ENCODE data around the gene KDM2A.

KDM2A gene

DNA sequence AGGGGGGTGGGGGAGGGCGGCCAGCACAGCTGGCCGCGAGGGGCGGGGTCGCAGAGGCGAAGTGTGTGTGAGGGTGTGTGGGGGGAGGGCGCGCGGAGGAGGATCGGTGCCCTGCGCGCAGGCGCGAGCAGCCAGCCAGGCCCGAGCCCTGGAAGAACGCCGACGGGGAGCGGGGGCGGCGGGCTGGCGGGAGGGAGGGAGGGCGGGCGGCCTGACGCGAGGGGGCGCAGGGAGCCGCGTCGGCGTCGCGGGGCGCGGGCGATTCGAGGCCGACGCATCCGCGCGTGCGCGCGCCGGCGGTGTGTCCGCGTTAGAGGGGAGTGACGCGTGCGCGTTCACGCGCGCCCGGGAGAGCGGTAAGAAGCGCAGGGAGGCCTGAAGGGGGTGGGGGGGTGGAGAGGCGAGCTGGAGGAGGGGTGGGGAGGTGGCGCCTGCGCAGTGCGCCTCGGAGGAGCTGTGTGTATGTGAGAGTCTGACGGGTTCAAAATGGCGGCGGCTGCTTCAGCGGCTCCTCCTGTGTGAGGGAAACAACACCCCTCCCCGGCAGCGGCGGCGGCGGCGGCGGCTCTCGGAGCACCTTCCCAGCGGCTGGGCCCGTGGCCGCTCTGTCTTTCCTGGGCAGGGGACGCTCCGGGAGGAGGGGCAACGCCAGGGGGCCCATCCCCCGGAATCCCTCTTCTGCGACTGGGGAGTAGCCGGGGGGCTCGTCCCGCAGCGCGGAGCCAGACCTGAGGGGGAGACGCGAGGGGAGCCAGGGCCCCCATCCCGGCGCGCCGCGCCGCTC, at the start of gene KDM2A:
KDM2A (plus strand) TSS at position 463 of the 784 bp plus-strand sequence. CDS start 2,054 bp downstream, outside the sequence.
- peak; percentile 98 for DNase-seq (ENCODE audit: low spot score)

DNA sequence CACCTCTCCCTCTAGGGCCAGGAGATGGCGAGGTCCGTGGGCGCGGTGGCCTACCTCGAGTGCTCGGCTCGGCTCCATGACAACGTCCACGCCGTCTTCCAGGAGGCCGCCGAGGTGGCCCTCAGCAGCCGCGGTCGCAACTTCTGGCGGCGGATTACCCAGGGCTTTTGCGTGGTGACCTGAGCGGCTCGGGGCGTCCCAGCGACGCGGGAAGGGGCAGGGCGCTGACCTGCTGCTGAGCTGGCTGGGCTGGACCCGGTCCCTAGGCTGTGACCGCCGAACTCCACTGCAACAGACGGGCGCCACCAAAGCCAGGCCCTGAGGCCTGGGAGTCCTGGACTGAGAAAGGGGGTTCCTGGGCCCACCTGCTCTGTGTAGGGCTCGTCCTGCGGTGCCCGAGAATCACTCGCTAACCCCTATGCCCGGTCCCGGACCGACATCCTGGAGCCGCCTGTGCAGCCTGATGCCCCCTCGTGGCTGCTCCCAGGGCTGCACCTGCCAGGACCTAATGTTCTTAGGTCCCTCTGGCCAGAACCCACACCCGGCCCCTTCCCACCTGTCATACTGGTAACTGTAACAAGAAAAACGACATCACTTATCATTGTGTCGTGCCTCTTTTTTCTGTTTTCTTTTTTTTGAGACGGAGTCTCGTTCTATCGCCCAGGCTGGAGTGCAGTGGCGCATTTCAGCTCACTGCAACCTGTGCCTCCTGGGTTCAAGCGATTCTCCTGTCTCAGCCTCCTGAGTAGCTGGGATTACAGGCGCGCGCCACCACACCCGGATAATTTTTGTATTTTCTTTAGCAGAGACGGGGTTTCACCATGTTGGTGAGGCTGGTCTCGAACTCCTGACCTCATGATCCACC, 47.4 kb upstream of the KDM2A start:
- no peak for DNase-seq (ENCODE audit: low spot score)

DNA sequence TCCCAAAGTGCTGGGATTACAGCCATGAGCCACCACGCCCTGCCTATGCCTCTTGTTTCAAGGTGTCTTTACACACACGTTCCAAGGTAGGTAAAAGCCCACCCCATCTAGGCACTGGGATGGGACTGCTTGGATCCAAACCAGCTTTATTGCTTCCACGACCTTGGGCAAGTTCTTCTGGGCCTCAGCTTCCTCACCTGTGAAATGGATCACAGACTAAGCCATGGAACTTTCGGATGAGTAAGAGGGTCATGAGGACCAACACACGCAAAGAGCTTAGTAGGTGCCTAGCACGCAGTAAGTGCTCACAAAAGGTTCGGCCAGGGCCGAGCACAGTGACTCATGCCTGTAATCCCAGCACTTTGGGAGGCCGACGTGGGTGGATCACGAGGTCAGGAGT, 46.8 kb upstream of the KDM2A start:
- DNase-seq (ENCODE audit: low spot score): no peak

GRCh38 chr11:67073908-67074307, 45.2 kb upstream of the KDM2A start:
- DNase-seq (ENCODE audit: low spot score): no peak

DNA sequence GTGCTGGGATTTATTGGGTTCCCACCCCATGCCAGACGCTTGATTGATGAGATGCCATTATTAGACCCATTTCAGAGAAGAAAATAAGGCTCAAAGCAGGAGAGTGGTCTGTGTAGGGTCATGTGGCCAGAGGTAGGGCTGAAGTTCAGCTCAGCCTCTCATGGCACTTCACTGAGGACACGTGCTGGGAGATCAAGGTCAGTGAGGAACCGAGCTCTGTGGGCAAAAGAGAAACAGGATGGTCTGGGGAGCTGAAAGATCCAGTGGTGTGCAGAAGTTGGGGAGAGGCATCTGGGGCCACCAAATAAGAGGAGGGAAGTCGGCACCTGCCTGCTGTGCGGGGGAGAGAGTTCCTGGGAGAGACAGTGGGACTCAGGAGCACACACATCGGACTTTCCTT, 42.9 kb upstream of the KDM2A start:
- DNase-seq (ENCODE audit: low spot score): no peak

DNA sequence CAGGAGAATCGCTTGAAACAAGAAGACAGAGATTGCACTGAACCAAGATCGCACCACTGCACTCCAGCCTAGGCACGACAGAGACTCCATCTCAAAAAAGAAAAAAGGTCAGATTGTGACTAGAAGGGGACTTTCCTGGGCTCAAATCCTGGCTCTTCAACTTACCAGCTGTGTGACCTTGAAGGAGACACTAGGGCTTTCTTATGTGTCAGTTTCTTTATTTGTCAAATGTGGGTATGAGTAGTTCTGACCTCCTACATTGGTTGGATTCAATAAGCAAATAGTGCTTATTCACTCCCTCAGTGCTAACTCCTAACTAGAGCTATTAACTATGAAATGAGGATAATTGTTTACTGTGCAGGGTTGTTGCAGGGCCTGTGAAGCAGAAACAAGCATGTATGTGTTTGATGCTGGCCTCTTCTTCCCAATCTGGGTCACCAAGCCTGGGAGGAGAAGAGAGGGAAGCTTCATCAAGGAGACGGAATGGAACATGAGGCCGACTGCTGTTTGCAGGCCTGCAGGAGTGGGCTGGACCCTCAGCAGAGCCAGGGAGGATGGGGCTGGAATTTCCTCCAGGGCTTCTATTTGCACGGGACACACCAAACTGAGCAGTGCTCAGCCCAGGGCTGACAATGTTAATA, 39.9 kb upstream of the KDM2A start:
- DNase-seq (ENCODE audit: low spot score): no peak

GRCh38 chr11:67082071-67082791, 36.8 kb upstream of the KDM2A start:
- DNase-seq (ENCODE audit: low spot score): no peak

DNA sequence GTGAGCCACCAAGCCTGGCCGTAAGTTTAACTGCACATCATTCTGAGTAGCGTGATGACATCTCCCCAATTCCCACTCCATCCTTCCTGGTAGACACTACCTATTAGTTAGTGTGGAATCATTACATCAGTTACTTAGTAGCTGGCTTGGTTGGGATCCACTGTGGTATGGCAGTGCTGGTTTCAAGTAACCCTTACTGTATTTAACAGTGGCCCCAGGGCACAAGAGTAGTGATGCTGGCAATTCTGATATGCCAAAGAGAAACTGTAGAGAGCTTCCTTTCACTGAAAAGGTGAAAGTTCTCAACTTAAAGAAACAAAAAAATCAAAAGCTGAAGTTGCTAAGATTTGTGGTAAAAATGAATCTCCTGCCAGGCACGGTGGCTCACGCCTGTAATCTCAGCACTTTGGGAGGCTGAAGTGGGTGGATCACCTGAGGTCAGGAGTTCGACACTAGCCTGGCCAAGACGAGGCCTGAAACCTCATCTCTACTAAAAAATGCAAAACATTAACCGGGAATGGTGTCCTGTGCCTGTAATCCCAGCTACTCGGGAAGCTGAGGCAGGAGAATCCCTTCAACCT, 35.2 kb upstream of the KDM2A start:
- no peak for DNase-seq (ENCODE audit: low spot score)

GRCh38 chr11:67085617-67086016, 33.4 kb upstream of the KDM2A start:
- DNase-seq (ENCODE audit: low spot score): no peak

GRCh38 chr11:67090717-67091116, 28.3 kb upstream of the KDM2A start:
- DNase-seq (ENCODE audit: low spot score): no peak

DNA sequence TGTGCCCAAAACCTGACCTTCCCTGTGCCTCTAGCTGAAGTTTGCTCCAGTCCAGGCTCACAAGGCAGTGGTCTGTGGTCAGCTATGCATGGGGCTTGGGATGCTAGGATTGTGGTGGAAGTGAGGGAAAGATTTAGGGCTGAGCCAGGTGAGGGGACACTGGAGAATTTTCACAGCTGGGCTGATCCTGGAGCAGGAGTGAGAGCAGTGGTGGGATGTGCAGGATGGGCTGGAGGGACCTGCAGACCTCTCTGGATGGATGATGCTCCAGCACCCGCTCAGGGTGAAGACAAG, 23.9 kb upstream of the KDM2A start:
- no peak for DNase-seq (ENCODE audit: low spot score)

- DNase-seq (ENCODE audit: low spot score): no peak
Observed at GRCh38 chr11:67098799-67099429, 20.1 kb upstream of the KDM2A start.

DNA sequence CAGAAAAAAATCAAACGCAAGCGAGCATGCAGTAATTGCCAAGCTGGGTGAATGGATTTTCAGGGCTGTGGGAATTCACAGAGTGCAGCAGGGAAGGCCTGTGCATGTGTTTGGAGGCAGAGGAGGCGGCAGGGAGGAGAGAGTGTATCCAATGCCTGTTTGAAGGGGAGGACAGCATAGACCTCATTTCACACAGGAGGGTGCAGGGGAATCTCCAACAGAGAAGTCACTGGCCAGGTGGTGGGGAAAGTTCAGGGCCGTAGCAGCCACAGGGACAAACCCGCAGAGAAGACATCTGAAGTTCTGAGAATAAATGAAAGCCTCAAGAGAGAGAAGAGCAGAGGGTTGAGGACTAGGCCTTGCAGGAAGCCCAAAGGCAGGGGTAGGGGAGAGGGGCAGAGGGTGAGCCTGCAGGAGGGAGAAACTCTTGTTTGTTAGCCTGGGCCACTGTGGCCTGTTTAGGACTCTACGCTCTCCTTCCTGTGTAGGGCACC, 19.2 kb upstream of the KDM2A start:
- DNase-seq (ENCODE audit: low spot score): no peak

DNA sequence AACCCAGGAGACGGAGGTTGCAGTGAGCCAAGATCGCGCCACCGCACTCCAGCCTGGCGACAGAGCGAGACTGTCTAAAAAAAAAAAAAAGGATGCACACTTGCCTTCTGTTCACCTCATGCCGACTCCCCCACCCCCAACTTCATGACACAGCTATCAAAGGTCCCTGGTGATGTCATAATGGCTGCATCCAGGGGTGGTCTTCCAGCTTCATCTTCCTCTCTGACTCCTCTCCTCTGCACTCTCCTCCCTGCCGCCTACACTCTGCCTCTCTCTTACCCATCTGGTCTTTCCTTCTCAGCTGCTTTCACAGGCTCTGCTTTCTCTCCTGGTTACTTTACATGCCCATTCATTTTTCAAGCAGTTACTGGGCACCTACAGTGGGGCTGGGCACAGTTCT, 16.4 kb upstream of the KDM2A start:
- DNase-seq (ENCODE audit: low spot score): no peak

- no peak for DNase-seq (ENCODE audit: low spot score)
Observed at GRCh38 chr11:67105964-67106363, 13.1 kb upstream of the KDM2A start.

DNA sequence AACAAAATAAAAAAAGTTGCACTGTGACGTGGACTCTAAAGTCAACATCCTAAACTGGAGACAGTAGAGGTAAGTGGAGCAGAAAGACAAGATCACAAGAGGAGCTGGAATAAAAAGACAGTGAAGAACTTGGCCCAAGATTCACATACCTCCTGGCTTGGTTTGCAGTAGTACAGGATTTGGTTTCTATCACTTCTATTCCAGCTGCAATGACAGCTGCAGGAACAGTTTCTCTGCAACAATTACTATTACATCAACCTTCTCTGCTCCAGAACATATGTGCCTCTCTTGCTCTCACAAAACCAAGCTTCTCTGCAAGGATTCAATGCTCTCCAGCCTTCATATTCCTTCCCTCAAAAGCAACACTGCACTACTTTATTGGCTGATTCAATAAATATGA, 7.8 kb upstream of the KDM2A start:
- DNase-seq (ENCODE audit: low spot score): no peak

DNA sequence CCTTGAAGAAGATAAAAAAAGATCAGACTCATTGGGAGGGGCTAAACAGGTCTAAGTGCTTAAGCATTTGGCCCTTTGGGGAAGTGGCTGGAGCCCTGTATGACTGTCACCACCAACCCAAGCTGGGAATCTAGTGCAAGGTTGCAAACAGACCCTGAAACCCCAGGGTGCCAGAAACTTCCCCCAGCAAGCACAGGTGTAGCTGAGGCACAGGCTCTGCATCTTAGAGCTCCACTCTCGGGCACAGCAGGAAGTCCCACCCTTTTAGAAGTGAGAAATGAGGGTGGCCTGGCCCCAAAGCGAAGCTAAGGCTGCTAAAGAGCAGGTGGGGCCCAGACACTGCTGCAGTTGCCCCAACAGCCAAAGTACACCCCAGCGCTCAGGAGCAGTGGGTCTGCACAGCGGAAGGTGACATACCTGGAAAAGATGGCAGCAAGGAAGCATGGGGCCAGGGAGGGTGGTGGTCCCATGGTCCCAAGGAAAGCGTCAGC, 5.8 kb upstream of the KDM2A start:
- no peak for DNase-seq (ENCODE audit: low spot score)

GRCh38 chr11:67114275-67114896, 4.7 kb upstream of the KDM2A start:
- DNase-seq (ENCODE audit: low spot score): no peak

DNA sequence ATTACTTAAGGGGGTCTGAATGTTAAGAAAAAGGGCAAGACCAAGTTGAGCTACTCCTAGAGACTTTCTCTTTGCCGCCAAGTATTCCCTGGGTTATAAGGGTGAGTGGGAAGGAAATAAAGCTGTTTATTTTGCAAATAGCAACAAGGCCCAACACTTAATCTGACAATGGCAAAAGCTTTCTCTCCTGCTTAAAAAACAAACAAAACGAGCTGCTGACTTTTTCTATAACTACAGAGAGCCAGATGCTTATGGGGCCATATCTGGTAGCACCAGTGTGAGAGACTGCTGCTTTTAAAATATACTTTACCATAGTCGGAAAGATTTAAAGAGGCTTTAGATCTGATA, 2.3 kb upstream of the KDM2A start:
- DNase-seq (ENCODE audit: low spot score): no peak

GRCh38 chr11:67117176-67117575, 1.9 kb upstream of the KDM2A start:
- DNase-seq (ENCODE audit: low spot score): no peak

DNA sequence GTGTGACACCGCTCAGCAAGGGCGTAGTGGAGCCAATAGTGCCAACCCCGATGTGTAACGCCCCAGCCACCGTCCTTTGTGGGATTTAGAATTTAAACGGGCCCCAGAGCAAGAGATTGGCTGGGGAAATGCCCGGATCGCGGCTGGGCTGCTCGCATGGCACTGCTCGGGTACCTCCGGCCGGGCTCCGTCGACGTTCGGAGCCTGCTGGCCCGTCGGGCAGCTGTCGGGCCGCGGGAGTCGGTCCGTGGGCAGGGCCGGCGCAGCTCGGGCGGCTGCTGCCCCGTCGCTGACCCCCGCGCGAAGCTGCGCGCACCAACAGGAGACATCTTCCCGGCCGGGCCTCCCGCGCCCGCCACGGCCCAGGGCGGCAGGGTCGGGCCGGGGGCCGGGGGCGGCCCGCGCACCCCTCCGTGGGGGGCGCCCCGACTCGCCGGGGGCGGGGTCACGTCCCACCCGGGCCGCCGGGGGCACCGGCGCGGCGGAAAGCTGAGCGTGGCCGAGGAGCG, 1.3 kb upstream of the KDM2A start:
- peak; percentile 22 for DNase-seq (ENCODE audit: low spot score)
